ENCODE data around the gene VPS35L. TPM values are rescaled to one million over a fixed set of nuclear protein-coding genes. Genes with fewer than 3 reads are reported as not detected.
"Not testable (repeated sequence)": the region's sequence is repeated elsewhere in the genome, so short reads cannot be mapped to it uniquely, and the experiment has no call there.

Gene VPS35L
- total and polyA plus RNA-seq, 8 donors, result 15.2 to 205 (median 29.7) TPM

DNA sequence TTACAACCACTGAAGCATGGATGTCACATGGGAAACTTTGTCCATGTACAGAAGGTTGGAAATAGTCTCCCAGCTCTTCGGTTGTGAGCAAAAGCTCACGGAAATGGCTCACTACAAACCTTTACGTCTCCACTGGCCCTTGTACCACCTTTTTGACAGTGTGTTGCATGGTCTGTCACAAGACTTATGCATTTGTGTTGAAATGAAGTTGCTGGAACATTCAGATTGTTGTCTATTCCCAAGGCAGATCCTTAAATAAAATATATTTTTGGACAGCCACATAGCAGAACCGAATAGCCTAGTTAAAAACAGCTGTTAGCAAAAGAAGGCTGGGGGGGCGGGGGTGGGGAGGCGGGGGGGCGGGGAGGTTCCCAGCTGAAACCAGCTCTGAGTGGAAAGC lies 123.3 kb downstream of the VPS35L start:
- WGBS, 5 donors, result 85 to 93% (median 89%) methylated on average over 7 of the region's 7 CpGs

DNA sequence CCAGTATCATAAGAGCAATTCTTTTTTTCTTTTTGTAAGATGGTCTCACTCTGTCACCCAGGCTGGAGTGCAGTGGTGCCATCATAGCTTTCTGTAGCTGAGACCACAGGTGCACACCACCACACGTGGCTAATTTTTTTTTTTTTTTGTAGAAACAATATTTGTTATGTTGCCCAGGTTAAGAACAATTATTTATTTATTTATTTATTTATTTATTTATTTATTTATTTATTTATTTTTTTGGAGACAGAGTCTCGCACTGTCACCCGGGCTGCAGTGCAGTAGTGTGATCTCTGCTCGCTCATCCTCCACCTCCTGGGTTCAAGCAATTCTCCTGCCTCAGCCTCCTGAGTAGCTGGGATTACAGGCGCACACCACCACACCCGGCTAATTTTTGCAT lies 123.8 kb downstream of the VPS35L start:
- H3K4me1 ChIP-seq; H3K27me3 ChIP-seq; DNase-seq; intact Hi-C loops (cut with DNase I; ENCODE audit: low total_unique reads); H3K4me3 ChIP-seq; H3K27ac ChIP-seq; H3K9me3 ChIP-seq: not testable (repeated sequence)
- H3K36me3 ChIP-seq, result peaks cover 21 to 75% (median 53%) of the 10 kb centered on the region in 4 donors
- WGBS, 5 donors, result 93 to 98% (median 94%) methylated on average over 6 of the region's 6 CpGs

More for the DNA sequence above, 123.3 kb downstream of the VPS35L start:
- Histone ChIP-seq H3K27ac (no peak overlapping the region), H3K9me3 (peaks cover 0 to 3% (median 2%) of the 10 kb centered on the region in 4 donors), H3K4me3 (no peak overlapping the region), H3K4me1 (no peaks in the 10 kb centered on the region), H3K27me3 (no peaks in the 10 kb centered on the region), H3K36me3 (peaks cover 17 to 74% (median 51%) of the 10 kb centered on the region in 4 donors)
- intact Hi-C loops (cut with DNase I; ENCODE audit: low total_unique reads), result no loop called here
- DNase-seq, result no peak
- TF ChIP-seq EP300 (IDR thresholded peaks at IDR 0.05) (no peak), POLR2A (IDR thresholded peaks at IDR 0.05) (no peak), POLR2AphosphoS5 (IDR thresholded peaks at IDR 0.05) (no peak)
- TF ChIP-seq, protein P1, sequence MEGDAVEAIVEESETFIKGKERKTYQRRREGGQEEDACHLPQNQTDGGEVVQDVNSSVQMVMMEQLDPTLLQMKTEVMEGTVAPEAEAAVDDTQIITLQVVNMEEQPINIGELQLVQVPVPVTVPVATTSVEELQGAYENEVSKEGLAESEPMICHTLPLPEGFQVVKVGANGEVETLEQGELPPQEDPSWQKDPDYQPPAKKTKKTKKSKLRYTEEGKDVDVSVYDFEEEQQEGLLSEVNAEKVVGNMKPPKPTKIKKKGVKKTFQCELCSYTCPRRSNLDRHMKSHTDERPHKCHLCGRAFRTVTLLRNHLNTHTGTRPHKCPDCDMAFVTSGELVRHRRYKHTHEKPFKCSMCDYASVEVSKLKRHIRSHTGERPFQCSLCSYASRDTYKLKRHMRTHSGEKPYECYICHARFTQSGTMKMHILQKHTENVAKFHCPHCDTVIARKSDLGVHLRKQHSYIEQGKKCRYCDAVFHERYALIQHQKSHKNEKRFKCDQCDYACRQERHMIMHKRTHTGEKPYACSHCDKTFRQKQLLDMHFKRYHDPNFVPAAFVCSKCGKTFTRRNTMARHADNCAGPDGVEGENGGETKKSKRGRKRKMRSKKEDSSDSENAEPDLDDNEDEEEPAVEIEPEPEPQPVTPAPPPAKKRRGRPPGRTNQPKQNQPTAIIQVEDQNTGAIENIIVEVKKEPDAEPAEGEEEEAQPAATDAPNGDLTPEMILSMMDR (IDR thresholded peaks at IDR 0.05), result no peak

DNA sequence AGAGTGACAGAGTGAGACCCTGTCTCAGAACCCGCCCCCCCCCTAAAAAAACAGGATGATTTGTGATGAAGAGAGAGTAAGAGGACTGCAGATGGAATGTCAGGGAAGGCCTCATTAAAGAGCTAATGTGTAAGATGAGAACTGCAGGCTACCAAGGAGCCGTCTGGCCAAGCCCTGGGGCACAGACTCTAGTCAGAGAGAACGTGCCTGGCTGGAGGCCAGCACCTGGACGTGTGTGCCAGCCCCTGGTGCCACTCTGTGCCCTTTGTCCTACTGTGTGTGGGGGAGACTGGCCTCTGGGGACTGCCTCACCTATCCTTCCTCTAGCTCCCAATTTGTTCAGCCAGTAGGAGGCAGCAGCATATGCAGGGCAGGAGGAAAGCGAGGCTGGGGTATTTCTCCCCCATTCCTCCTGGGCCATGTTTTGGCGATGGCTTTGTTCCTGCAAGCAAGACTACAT lies 125.4 kb downstream of the VPS35L start:
- TF ChIP-seq POLR2A (IDR thresholded peaks at IDR 0.05), result no peak
- no peak for TF ChIP-seq POLR2AphosphoS5 (IDR thresholded peaks at IDR 0.05)
- TF ChIP-seq, protein P1 (IDR thresholded peaks at IDR 0.05), result no peak
- no peak for TF ChIP-seq EP300 (IDR thresholded peaks at IDR 0.05)
- Histone ChIP-seq H3K27me3 (no peaks in the 10 kb centered on the region), H3K27ac (peak overlapping the region in 1 of 5 donors; percentile 4), H3K36me3 (peaks cover 27 to 75% (median 58%) of the 10 kb centered on the region in 4 donors), H3K9me3 (peaks cover 0 to 7% (median 2%) of the 10 kb centered on the region in 4 donors), H3K4me1 (no peaks in the 10 kb centered on the region), H3K4me3 (no peak overlapping the region)
- DNase-seq, result no peak
- WGBS, 5 donors, result 55 to 69% (median 60%) methylated on average over 5 to 6 of the region's 6 CpGs
- intact Hi-C loops (cut with DNase I; ENCODE audit: low total_unique reads), result no loop called here

DNA sequence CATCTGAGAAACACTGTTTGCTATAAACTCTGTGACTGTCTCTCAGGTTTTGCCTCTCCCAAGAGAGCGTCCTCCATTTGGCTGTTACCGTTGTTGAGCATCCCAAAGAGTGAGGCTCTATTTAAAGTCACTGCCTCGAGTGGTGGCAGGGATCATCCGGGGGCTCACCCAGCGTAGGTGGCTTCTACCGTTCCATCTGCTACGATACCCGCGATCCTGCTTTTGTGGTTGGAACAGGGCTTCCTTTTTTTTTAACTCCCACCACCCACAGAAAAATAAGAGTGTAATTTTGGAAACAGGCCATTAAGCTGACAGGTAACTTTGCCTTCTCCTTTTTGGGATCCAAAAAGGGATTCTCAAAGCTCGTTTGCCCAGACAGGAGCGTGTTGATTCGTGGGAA lies 126.1 kb downstream of the VPS35L start:
- H3K4me3 ChIP-seq, result no peak overlapping the region
- no peak for DNase-seq
- intact Hi-C loops (cut with DNase I; ENCODE audit: low total_unique reads), result no loop called here

DNA sequence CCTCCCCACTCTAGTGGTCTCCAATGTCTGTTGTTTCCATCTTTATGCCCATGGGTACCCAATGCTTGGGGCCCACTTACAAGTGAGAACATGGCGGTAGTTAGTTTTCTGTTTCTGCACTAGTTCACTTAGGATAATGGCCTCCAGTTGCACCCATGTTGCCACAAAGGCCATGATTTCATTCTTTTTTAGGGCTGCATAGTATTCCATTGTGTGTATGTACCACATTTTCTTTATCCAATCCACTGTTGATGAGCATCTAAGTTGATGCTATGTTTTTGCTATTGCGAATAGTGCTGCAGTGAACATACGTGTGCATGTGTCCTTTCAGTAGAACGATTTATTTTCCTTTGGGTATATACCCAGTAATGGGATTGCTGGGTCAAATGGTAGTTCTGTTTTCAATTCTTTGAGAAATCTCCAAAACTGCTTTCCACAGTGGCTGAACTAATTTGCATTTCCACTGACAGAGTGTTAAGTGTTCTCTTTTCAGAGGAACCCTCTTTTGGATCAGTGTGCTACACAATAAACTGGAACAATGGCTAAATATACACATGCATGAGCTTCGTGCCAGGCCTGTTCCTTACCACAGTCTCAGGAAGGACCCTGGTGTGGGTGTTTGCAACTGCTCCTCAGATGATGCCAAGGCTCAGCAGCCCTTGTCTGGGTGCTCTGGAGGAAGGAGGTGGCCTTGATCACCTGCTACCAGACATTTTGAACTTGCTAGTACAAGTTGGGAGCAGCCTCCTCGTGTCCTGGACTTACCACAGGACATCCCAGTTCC lies 128.1 kb downstream of the VPS35L start:
- peaks cover 0 to 7% (median 2%) of the 10 kb centered on the region in 4 donors for H3K9me3 ChIP-seq
- H3K27ac ChIP-seq, result no peak overlapping the region
- intact Hi-C loops (cut with DNase I; ENCODE audit: low total_unique reads), result no loop called here
- no peak for DNase-seq
- H3K36me3 ChIP-seq, result peaks cover 37 to 79% (median 72%) of the 10 kb centered on the region in 4 donors
- H3K4me1 ChIP-seq, result no peaks in the 10 kb centered on the region
- H3K27me3 ChIP-seq, result no peaks in the 10 kb centered on the region
- 90 to 98% (median 95%) methylated on average over 6 of the region's 6 CpGs for WGBS, 5 donors
- no peak for TF ChIP-seq POLR2AphosphoS5 (IDR thresholded peaks at IDR 0.05)
- TF ChIP-seq, protein P1 (IDR thresholded peaks at IDR 0.05), result no peak
- TF ChIP-seq EP300 (IDR thresholded peaks at IDR 0.05), result no peak
- no peak for TF ChIP-seq POLR2A (IDR thresholded peaks at IDR 0.05)
- no peak overlapping the region for H3K4me3 ChIP-seq

More for the DNA sequence above, 126.1 kb downstream of the VPS35L start:
- Histone ChIP-seq H3K36me3 (peaks cover 27 to 75% (median 62%) of the 10 kb centered on the region in 4 donors), H3K9me3 (peaks cover 0 to 7% (median 2%) of the 10 kb centered on the region in 4 donors), H3K27ac (no peak overlapping the region), H3K4me1 (no peaks in the 10 kb centered on the region), H3K27me3 (no peaks in the 10 kb centered on the region)
- no peak for TF ChIP-seq POLR2A (IDR thresholded peaks at IDR 0.05)
- WGBS, 5 donors, result 87 to 94% (median 91%) methylated on average over 12 of the region's 12 CpGs

Data from stomach (tissue), 9 donors.